SJCRH30 (cell line): ENCODE data around the gene AIMP1. TPM values are rescaled to one million over a fixed set of nuclear protein-coding genes. Genes with fewer than 3 reads are reported as not detected.

Experiments
- DNase-seq, 2 experiments: peaks; one replicate each; pipeline ENCODE4 v3.0.0-alpha.2; 2015 to 2020
- H3K27ac ChIP-seq: fragments of 250-450 bp; sonication (Bioruptor Pico); 2 replicates; pipeline ENCODE4 v1.5.1; 2020; ENCODE audit warnings: mild to moderate bottlenecking, moderate library complexity
- H3K27me3 ChIP-seq: fragments of 250-450 bp; sonication (Bioruptor Pico); 2 replicates; pipeline ENCODE4 v1.5.1; 2020; ENCODE audit warnings: mild to moderate bottlenecking, moderate library complexity
- H3K36me3 ChIP-seq: fragments of 250-450 bp; sonication (Bioruptor Pico); 2 replicates; pipeline ENCODE4 v1.5.1; 2020; ENCODE audit warnings: mild to moderate bottlenecking, moderate library complexity
- H3K4me1 ChIP-seq: fragments of 250-450 bp; sonication (Bioruptor Pico); 2 replicates; pipeline ENCODE4 v1.5.1; 2020; ENCODE audit warnings: mild to moderate bottlenecking, moderate library complexity
- H3K4me3 ChIP-seq: fragments of 250-450 bp; sonication (Bioruptor Pico); 2 replicates; pipeline ENCODE4 v1.5.1; 2020; ENCODE audit warnings: mild to moderate bottlenecking, moderate library complexity
- H3K9me3 ChIP-seq: fragments of 250-450 bp; sonication (Bioruptor Pico); replicated peaks from 2 replicates; pipeline ENCODE4 v1.5.1; 2020; ENCODE audit warnings: mild to moderate bottlenecking, moderate library complexity
- total RNA-seq: library from RNA; depleted of rRNA; stranded (reverse); fragments of >200 nt; shearing (Covaris generic); gene quantifications from 2 replicates; pipeline ENCODE4 v1.2.3, GENCODE V29; 2014; rRNA removed

The AIMP1 gene
- total RNA-seq = 32.6 and 35.4 TPM in 2 replicates

GRCh38 chr4:106315968-106316772 is at the start of gene AIMP1, which contains the start of gene TBCK:
AIMP1 (plus strand) TSS chr4:106316550; CDS start chr4:106325010, 8,460 bp downstream.
TBCK (minus strand) TSS chr4:106316209; CDS start chr4:106308960, 7,249 bp downstream.
- Histone ChIP-seq H3K36me3 (0 out of 2 replicates have a peak, but pooled peaks cover 4% of the 10 kb centered on the region), H3K27me3 (no peaks in the 10 kb centered on the region), H3K4me1 (peaks cover 16% of the 10 kb centered on the region), H3K9me3 (no peaks in the 10 kb centered on the region), H3K4me3 (peak within 1 kb of the TSS; percentile 72), H3K27ac (peak within 1 kb of the TSS; percentile 98)
- peak; percentile 89 to 93 for DNase-seq

- H3K4me1 ChIP-seq = no peaks in the 10 kb centered on the region
- no peak overlapping the region for H3K27ac ChIP-seq
- H3K4me3 ChIP-seq = no peak overlapping the region
- no peaks in the 10 kb centered on the region for H3K9me3 ChIP-seq
- H3K36me3 ChIP-seq = no peaks in the 10 kb centered on the region; the same call in 1 of the 2 replicates
- DNase-seq = no peak
- H3K27me3 ChIP-seq = no peaks in the 10 kb centered on the region
These were observed 47.6 kb upstream of the AIMP1 start for GRCh38 chr4:106268786-106269185.

DNA sequence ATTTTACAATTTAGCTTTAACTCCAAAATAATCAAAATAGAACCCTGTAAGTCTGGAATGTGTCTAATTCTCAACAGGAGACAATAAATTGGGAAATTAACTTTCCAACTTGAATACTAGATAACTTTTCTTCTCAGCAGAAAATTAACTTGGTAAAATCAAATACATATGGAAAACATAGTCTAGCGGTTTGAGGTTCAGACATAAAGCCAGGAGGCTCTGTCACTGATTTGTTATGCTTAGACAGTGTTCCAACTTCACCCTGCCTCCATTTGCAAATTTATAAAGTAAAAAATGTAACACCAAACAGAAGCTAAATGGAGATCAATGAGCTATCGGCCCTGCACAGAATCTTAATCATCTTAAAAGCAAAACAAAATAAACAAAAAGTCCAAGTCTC is 46.6 kb upstream of the AIMP1 start:
- Histone ChIP-seq H3K4me3 (no peak overlapping the region), H3K4me1 (no peaks in the 10 kb centered on the region), H3K9me3 (no peaks in the 10 kb centered on the region), H3K27me3 (no peaks in the 10 kb centered on the region), H3K27ac (no peak overlapping the region), H3K36me3 (no peaks in the 10 kb centered on the region; the same call in 1 of the 2 replicates)
- DNase-seq = no peak

GRCh38 chr4:106270736-106271135 is 45.6 kb upstream of the AIMP1 start:
- H3K27ac ChIP-seq = no peak overlapping the region
- H3K36me3 ChIP-seq = no peaks in the 10 kb centered on the region; the same call in 1 of the 2 replicates
- H3K27me3 ChIP-seq = no peaks in the 10 kb centered on the region
- DNase-seq = no peak
- H3K4me1 ChIP-seq = no peaks in the 10 kb centered on the region
- no peak overlapping the region for H3K4me3 ChIP-seq
- no peaks in the 10 kb centered on the region for H3K9me3 ChIP-seq

GRCh38 chr4:106273831-106274230 is 42.5 kb upstream of the AIMP1 start:
- Histone ChIP-seq H3K9me3 (no peaks in the 10 kb centered on the region), H3K36me3 (no peaks in the 10 kb centered on the region; the same call in 1 of the 2 replicates), H3K27me3 (no peaks in the 10 kb centered on the region), H3K4me3 (no peak overlapping the region), H3K27ac (no peak overlapping the region), H3K4me1 (no peaks in the 10 kb centered on the region)
- no peak for DNase-seq

DNA sequence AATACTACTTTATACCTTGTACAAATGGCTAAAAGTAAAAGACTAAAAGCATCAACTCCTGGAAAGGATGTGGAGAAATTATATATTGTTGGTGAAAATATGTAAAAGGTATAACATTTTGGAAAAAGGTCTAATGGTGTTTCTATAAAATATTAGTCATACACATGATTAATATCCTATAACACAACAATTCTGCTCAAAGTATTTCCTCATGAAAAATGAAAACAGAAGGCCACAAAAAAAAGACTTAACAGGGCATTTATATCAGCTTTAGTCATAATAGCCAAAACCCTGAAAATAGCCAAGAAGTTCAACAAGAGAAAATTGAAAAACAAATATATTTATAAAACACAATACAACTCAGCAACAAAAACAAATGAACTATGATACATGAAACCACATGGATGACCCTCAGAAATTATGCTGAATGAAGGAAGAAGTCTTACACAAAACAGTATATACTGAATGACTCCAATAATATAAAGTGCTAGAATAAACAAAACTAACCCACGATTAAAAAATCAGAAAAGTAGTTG is 39.1 kb upstream of the AIMP1 start:
- Histone ChIP-seq H3K9me3 (no peaks in the 10 kb centered on the region), H3K27ac (no peak overlapping the region), H3K36me3 (no peaks in the 10 kb centered on the region; the same call in 1 of the 2 replicates), H3K4me3 (no peak overlapping the region), H3K4me1 (peaks cover 5% of the 10 kb centered on the region), H3K27me3 (no peaks in the 10 kb centered on the region)
- DNase-seq = no peak

DNA sequence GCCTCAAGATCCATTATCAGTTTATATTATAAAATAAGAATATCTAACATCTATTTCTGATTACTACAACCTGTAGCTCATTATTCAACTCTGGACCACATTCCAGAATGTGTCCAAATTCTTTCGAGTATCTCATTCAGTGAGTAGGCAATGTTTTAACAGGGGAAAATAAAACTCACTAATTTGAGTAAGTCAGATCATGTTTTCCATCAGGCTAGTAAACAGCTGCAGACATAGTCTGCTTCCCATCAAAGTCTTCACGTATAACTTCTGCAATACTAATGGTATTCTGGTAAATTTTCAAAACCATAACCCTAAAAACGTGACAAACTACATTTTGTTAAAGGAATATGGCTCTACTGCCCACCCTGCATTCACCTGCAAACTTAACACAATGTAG is 32.1 kb upstream of the AIMP1 start:
- Histone ChIP-seq H3K27ac (no peak overlapping the region), H3K36me3 (peaks cover 4% of the 10 kb centered on the region; the same call in 1 of the 2 replicates), H3K4me3 (no peak overlapping the region), H3K4me1 (peaks cover 5% of the 10 kb centered on the region), H3K27me3 (no peaks in the 10 kb centered on the region), H3K9me3 (no peaks in the 10 kb centered on the region)
- DNase-seq = no peak

- peaks cover 4% of the 10 kb centered on the region; the same call in 1 of the 2 replicates for H3K36me3 ChIP-seq
- H3K27me3 ChIP-seq = no peaks in the 10 kb centered on the region
- no peak overlapping the region for H3K4me3 ChIP-seq
- no peaks in the 10 kb centered on the region for H3K9me3 ChIP-seq
- no peak for DNase-seq
- H3K4me1 ChIP-seq = no peaks in the 10 kb centered on the region; the same call in 1 of the 2 replicates
- no peak overlapping the region for H3K27ac ChIP-seq
These were observed 29.7 kb upstream of the AIMP1 start for GRCh38 chr4:106286611-106287010.

DNA sequence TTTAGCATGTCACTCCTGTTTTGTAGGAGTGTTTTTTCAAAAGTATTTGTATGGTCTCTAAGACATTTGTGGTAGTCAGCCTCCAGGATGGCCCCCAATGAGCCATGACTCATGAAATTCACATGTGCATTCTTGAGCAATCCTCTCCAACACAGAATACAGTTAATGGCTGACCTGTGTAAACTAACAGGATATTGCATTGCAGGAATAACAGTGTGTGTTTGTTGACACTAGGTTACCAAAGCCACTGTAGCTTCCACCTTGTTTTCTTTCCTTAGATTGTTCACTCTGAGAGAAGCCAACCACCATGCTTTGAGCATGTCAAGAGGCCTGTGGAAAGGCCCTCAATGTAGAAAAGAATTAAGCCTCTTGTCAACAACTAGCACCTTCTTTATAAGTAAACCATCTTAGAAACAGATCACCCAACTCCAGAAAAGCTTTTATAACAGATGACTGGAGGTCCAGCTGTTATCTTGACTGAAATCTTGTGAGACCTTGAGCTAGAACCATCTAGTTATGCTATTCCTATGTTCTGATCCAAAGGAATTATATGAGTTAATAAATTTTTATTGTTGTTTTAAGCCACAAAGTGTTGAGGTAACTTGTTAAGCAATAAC is 28.9 kb upstream of the AIMP1 start:
- Histone ChIP-seq H3K9me3 (no peaks in the 10 kb centered on the region), H3K27me3 (no peaks in the 10 kb centered on the region), H3K27ac (no peak overlapping the region), H3K36me3 (peaks cover 4% of the 10 kb centered on the region; the same call in 1 of the 2 replicates), H3K4me3 (no peak overlapping the region), H3K4me1 (no peaks in the 10 kb centered on the region; the same call in 1 of the 2 replicates)
- DNase-seq = peak in 1 of 2 experiments; percentile 17

DNA sequence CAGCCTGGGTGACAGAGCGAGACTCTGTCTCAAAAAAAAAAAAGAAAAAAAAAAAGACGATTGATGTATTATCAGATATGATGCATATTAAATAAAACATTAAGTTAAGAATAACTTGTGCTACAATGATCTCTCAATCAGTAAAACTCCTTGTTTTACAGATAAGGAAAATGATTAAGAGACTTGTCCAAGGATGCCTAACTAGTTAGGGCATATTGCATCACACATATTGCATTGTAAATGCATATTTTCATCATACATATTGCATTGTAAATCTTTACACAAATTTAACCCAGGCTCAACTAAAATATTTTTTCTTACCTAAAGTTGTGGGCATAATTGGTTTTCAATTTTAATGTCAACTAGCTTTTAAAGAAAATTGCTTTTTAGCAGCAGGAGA is 26.6 kb upstream of the AIMP1 start:
- Histone ChIP-seq H3K4me1 (no peaks in the 10 kb centered on the region; the same call in 1 of the 2 replicates), H3K27ac (no peak overlapping the region), H3K27me3 (no peaks in the 10 kb centered on the region), H3K36me3 (peaks cover 15% of the 10 kb centered on the region; the same call in 1 of the 2 replicates), H3K4me3 (no peak overlapping the region), H3K9me3 (no peaks in the 10 kb centered on the region)
- DNase-seq = no peak

- Histone ChIP-seq H3K4me3 (no peak overlapping the region), H3K36me3 (peaks cover 19% of the 10 kb centered on the region; the same call in 1 of the 2 replicates), H3K9me3 (no peaks in the 10 kb centered on the region), H3K4me1 (no peaks in the 10 kb centered on the region; the same call in 1 of the 2 replicates), H3K27ac (no peak overlapping the region), H3K27me3 (no peaks in the 10 kb centered on the region)
- no peak for DNase-seq
These were observed 24.7 kb upstream of the AIMP1 start for GRCh38 chr4:106291678-106292077.

DNA sequence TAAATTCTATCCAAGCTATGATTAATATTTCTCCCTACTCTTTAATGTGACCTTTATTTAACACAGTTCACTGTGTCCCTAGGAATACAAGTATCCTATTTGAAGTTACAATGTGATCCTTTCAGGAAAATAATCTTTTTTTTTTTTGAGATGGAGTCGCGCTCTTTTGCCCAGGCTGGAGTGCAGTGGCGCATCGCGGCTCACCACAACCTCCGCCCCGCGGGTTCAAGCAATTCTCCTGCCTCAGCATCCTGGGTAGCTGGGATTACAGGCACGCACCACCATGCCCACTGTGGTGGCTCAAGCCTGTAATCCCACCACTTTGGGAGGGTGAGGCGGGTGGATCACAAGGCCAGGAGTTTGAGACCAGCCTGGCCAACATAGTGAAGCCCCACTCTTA is 22.3 kb upstream of the AIMP1 start:
- Histone ChIP-seq H3K36me3 (peaks cover 17% of the 10 kb centered on the region; the same call in 1 of the 2 replicates), H3K9me3 (no peaks in the 10 kb centered on the region), H3K4me1 (no peaks in the 10 kb centered on the region)

GRCh38 chr4:106297245-106298035 is 18.9 kb upstream of the AIMP1 start:
- H3K4me1 ChIP-seq = no peaks in the 10 kb centered on the region
- H3K27ac ChIP-seq = no peak overlapping the region
- H3K4me3 ChIP-seq = no peak overlapping the region
- H3K27me3 ChIP-seq = no peaks in the 10 kb centered on the region
- peaks cover 24% of the 10 kb centered on the region; the same call in 1 of the 2 replicates for H3K36me3 ChIP-seq
- DNase-seq = no peak
- no peaks in the 10 kb centered on the region for H3K9me3 ChIP-seq

More for the DNA sequence above, 22.3 kb upstream of the AIMP1 start:
- DNase-seq = no peak
- Histone ChIP-seq H3K27ac (no peak overlapping the region), H3K27me3 (no peaks in the 10 kb centered on the region), H3K4me3 (no peak overlapping the region)

- no peak overlapping the region for H3K27ac ChIP-seq
- H3K9me3 ChIP-seq = no peaks in the 10 kb centered on the region
- no peaks in the 10 kb centered on the region for H3K4me1 ChIP-seq
- H3K4me3 ChIP-seq = no peak overlapping the region
- H3K36me3 ChIP-seq = peaks cover 12% of the 10 kb centered on the region; the same call in 1 of the 2 replicates
- DNase-seq = no peak
- no peaks in the 10 kb centered on the region for H3K27me3 ChIP-seq
These were observed 16.4 kb upstream of the AIMP1 start for GRCh38 chr4:106299977-106300376.
